NB4 (cell line): ENCODE measurements around the gene DHX58.

Source experiments
- DNase-seq: peaks from one replicate; pipeline ENCODE4 v3.0.0; 2010; ENCODE audit warnings: low read depth
- H3K4me3 ChIP-seq: one replicate; pipeline ENCODE4 v1.5.1; 2011; ENCODE audit warnings: mild to moderate bottlenecking, low read depth, low read length, moderate library complexity
- MYC ChIP-seq: IDR thresholded peaks from 2 replicates; pipeline ENCODE4 v1.6.1; 2011; ENCODE audit warnings: low read depth, low read length
- POLR2A ChIP-seq: IDR thresholded peaks from 2 replicates; pipeline ENCODE4 v1.6.1; 2011; ENCODE audit warnings: mild to moderate bottlenecking; ENCODE audit not compliant: insufficient read length; ENCODE audit errors: extremely low read depth
- TF ChIP-seq, protein P1 (sequence below): IDR thresholded peaks from 2 replicates; pipeline ENCODE4 v1.6.1; 2011; ENCODE audit warnings: low read depth, low read length
- TF ChIP-seq, protein P2 (sequence below): IDR thresholded peaks from one replicate; pipeline ENCODE4 v1.5.1; 2012; ENCODE audit warnings: low read depth, low read length

Gene DHX58

GRCh38 chr17:42135664-42136653, 23.4 kb upstream of the DHX58 start:
- no peak overlapping the region for H3K4me3 ChIP-seq
- peak; percentile 50 for DNase-seq
- TF ChIP-seq, protein P1, sequence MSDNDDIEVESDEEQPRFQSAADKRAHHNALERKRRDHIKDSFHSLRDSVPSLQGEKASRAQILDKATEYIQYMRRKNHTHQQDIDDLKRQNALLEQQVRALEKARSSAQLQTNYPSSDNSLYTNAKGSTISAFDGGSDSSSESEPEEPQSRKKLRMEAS, result no peak
- TF ChIP-seq, protein P2, sequence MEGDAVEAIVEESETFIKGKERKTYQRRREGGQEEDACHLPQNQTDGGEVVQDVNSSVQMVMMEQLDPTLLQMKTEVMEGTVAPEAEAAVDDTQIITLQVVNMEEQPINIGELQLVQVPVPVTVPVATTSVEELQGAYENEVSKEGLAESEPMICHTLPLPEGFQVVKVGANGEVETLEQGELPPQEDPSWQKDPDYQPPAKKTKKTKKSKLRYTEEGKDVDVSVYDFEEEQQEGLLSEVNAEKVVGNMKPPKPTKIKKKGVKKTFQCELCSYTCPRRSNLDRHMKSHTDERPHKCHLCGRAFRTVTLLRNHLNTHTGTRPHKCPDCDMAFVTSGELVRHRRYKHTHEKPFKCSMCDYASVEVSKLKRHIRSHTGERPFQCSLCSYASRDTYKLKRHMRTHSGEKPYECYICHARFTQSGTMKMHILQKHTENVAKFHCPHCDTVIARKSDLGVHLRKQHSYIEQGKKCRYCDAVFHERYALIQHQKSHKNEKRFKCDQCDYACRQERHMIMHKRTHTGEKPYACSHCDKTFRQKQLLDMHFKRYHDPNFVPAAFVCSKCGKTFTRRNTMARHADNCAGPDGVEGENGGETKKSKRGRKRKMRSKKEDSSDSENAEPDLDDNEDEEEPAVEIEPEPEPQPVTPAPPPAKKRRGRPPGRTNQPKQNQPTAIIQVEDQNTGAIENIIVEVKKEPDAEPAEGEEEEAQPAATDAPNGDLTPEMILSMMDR, result no peak
- no peak for TF ChIP-seq POLR2A

GRCh38 chr17:42135151-42135550, 22.6 kb upstream of the DHX58 start:
- TF ChIP-seq, protein P1, result no peak
- TF ChIP-seq POLR2A, result no peak
- TF ChIP-seq, protein P2, result no peak
- no peak for TF ChIP-seq MYC
- no peak overlapping the region for H3K4me3 ChIP-seq
- no peak for DNase-seq

- TF ChIP-seq, protein P1, result no peak
- TF ChIP-seq, protein P2, result no peak
- TF ChIP-seq MYC (no peak), POLR2A (no peak)
- H3K4me3 ChIP-seq, result no peak overlapping the region
- no peak for DNase-seq
Measured at GRCh38 chr17:42133461-42134041, 21.0 kb upstream of the DHX58 start.

DNA sequence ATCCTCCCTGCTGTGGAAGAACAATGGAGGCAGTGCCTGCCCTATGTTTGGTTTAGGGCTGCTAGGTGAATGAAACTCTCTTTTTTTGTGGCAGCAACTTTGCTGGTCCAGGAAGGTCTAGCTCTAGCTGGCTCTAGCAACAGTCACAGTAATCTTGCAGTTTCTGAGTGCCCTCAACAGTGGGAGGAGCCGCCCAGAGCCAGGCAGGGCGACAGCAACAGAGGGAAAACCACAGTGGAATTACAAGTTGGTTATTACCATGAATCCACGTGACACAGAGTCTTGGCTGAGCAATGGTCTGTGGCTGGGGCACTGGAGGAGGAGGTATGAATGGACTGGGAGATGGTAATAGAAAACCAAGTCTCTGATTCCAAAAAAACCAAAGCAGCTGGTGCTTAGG, 20.4 kb upstream of the DHX58 start:
- TF ChIP-seq, protein P1, result 0 out of 2 replicates have a peak, but pooled peaks have one; percentile 28
- no peak for TF ChIP-seq MYC
- peak; percentile 67 for DNase-seq
- H3K4me3 ChIP-seq, result no peak overlapping the region

DNA sequence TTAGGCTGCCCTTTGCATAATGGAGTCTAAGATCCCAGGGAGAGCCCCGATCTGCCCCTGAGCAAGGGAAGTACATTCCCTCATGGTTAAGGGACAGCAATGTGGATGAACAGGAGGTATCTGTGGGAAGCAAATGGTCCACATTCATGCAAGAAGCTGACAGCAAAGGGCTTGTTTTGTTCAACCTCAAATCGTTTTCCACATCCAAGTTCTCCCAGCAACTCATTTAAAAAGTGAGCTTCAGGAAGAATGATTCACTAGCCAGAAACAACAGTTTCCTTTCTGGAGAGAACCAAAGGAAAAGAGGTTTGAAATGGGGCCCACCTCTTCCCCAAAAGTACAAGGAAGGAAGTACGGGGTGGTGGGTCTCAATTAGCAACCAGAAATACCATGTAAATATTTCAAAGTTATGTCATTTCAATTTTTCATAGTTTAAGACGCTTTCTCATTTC, 19.5 kb upstream of the DHX58 start:
- no peak overlapping the region for H3K4me3 ChIP-seq
- TF ChIP-seq, protein P2, result no peak
- TF ChIP-seq POLR2A (no peak), MYC (no peak)
- TF ChIP-seq, protein P1, result no peak
- DNase-seq, result no peak

DNA sequence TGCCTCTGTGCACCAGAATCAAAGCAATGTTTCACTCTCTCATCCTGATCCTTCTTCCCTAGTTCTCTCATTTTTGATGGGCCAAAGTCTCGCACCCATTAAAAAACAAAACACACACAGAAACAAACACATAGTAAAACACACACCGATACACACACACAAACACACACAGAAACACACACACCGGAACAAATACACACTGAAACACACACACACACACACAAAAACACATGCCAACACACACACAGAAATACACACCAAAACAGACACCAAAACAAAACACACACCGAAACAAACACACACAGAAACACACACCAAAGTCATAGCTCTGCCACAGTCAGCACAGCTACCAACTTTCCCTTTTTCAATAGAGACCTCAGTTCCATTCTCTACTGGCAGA, 18.7 kb upstream of the DHX58 start:
- TF ChIP-seq MYC, result no peak
- TF ChIP-seq, protein P2, result no peak
- TF ChIP-seq, protein P1, result no peak

More for the DNA sequence above, 18.7 kb upstream of the DHX58 start:
- DNase-seq, result no peak
- no peak overlapping the region for H3K4me3 ChIP-seq
